Measurements from ENCODE around the gene RAD50. TPM values are rescaled to one million over a fixed set of nuclear protein-coding genes. Genes with fewer than 3 reads are reported as not detected.
"Not testable (repeated sequence)": the region's sequence is repeated elsewhere in the genome, so short reads cannot be mapped to it uniquely, and the experiment has no call there.

RAD50 gene
- total RNA-seq, 2 donors from 2014 or later: 42.1 to 46.1 TPM

- no peak overlapping the region for H3K27ac Mint-ChIP-seq
- no peaks in the 10 kb centered on the region for H3K27me3 Mint-ChIP-seq (ENCODE audit: low read depth)
- DNase-seq (no peak), ATAC-seq (replicated peaks in 1 of 2) (no peak)
- no peaks in the 10 kb centered on the region for H3K9me3 Mint-ChIP-seq
- no peaks in the 10 kb centered on the region for H3K36me3 Mint-ChIP-seq (ENCODE audit: insufficient read depth in 2 of 2)
- H3K4me1 Mint-ChIP-seq (ENCODE audit: low read depth): peaks cover 24% of the 10 kb centered on the region
- H3K4me3 Mint-ChIP-seq: no peak overlapping the region
These were observed 124.2 kb downstream of the RAD50 start for GRCh38 chr5:132680780-132681475.

GRCh38 chr5:132681476-132681831, 124.7 kb downstream of the RAD50 start:
- no peaks in the 10 kb centered on the region for H3K9me3 Mint-ChIP-seq
- no peaks in the 10 kb centered on the region for H3K27me3 Mint-ChIP-seq (ENCODE audit: low read depth)
- no peaks in the 10 kb centered on the region for H3K36me3 Mint-ChIP-seq (ENCODE audit: insufficient read depth in 2 of 2)
- no peak overlapping the region for H3K4me3 Mint-ChIP-seq
- peaks cover 20% of the 10 kb centered on the region for H3K4me1 Mint-ChIP-seq (ENCODE audit: low read depth)
- DNase-seq (no peak), ATAC-seq (replicated peaks in 1 of 2) (no peak)
- no peak overlapping the region for H3K27ac Mint-ChIP-seq

- no peak overlapping the region for H3K27ac Mint-ChIP-seq
- DNase-seq (no peak), ATAC-seq (replicated peaks in 1 of 2) (no peak)
- no peaks in the 10 kb centered on the region for H3K36me3 Mint-ChIP-seq (ENCODE audit: insufficient read depth in 2 of 2)
- no peak overlapping the region for H3K4me3 Mint-ChIP-seq
- H3K27me3 Mint-ChIP-seq (ENCODE audit: low read depth): no peaks in the 10 kb centered on the region
- no peaks in the 10 kb centered on the region for H3K9me3 Mint-ChIP-seq
- peaks cover 15% of the 10 kb centered on the region for H3K4me1 Mint-ChIP-seq (ENCODE audit: low read depth)
These were observed 125.2 kb downstream of the RAD50 start for GRCh38 chr5:132681983-132682382.

- H3K36me3 Mint-ChIP-seq (ENCODE audit: insufficient read depth in 2 of 2): peaks cover 0 to 1% of the 10 kb centered on the region in 2 donors
- no peak overlapping the region for H3K27ac Mint-ChIP-seq
- H3K27me3 Mint-ChIP-seq (ENCODE audit: low read depth): no peaks in the 10 kb centered on the region
- H3K4me1 Mint-ChIP-seq (ENCODE audit: low read depth): peaks cover 33% of the 10 kb centered on the region
- H3K4me3 Mint-ChIP-seq: no peak overlapping the region
- no peaks in the 10 kb centered on the region for H3K9me3 Mint-ChIP-seq
- no peak for DNase-seq
- ATAC-seq (replicated peaks in 1 of 2): no peak
These were observed 127.7 kb downstream of the RAD50 start for GRCh38 chr5:132684491-132684890.

- no peaks in the 10 kb centered on the region for H3K27me3 Mint-ChIP-seq (ENCODE audit: low read depth)
- peaks cover 36% of the 10 kb centered on the region for H3K4me1 Mint-ChIP-seq (ENCODE audit: low read depth)
- peaks cover 0 to 1% of the 10 kb centered on the region in 2 donors for H3K36me3 Mint-ChIP-seq (ENCODE audit: insufficient read depth in 2 of 2)
- DNase-seq: no peak
- no peaks in the 10 kb centered on the region for H3K9me3 Mint-ChIP-seq
- H3K4me3 Mint-ChIP-seq: no peak overlapping the region
- H3K27ac Mint-ChIP-seq: no peak overlapping the region
- no peak for ATAC-seq (replicated peaks in 1 of 2)
These were observed 128.3 kb downstream of the RAD50 start for GRCh38 chr5:132684922-132685720.

GRCh38 chr5:132686193-132686592, 129.4 kb downstream of the RAD50 start:
- Mint-ChIP-seq H3K36me3 (ENCODE audit: insufficient read depth in 2 of 2) (peaks cover 0 to 1% of the 10 kb centered on the region in 2 donors), H3K4me1 (ENCODE audit: low read depth) (peaks cover 36% of the 10 kb centered on the region), H3K9me3 (no peaks in the 10 kb centered on the region), H3K27ac (no peak overlapping the region), H3K27me3 (ENCODE audit: low read depth) (no peaks in the 10 kb centered on the region), H3K4me3 (no peak overlapping the region)
- no peak for ATAC-seq (replicated peaks in 1 of 2)
- DNase-seq: no peak

GRCh38 chr5:132687995-132688394, 131.2 kb downstream of the RAD50 start:
- H3K9me3 Mint-ChIP-seq: no peaks in the 10 kb centered on the region
- peaks cover 0 to 1% of the 10 kb centered on the region in 2 donors for H3K36me3 Mint-ChIP-seq (ENCODE audit: insufficient read depth in 2 of 2)
- peak; percentile 80 to 88 for ATAC-seq (replicated peaks in 1 of 2)
- H3K27ac Mint-ChIP-seq: peak overlapping the region; percentile 12
- H3K27me3 Mint-ChIP-seq (ENCODE audit: low read depth): no peaks in the 10 kb centered on the region
- H3K4me1 Mint-ChIP-seq (ENCODE audit: low read depth): peaks cover 43% of the 10 kb centered on the region
- H3K4me3 Mint-ChIP-seq: peak overlapping the region; percentile 7 to 68
- DNase-seq: peak; percentile 48 to 71

GRCh38 chr5:132688536-132689339, 132.0 kb downstream of the RAD50 start:
- no peaks in the 10 kb centered on the region for H3K9me3 Mint-ChIP-seq
- peaks cover 0 to 1% of the 10 kb centered on the region in 2 donors for H3K36me3 Mint-ChIP-seq (ENCODE audit: insufficient read depth in 2 of 2)
- peak; percentile 78 to 84 for ATAC-seq (replicated peaks in 1 of 2)
- peak overlapping the region; percentile 12 for H3K27ac Mint-ChIP-seq
- H3K4me3 Mint-ChIP-seq: peak overlapping the region; percentile 20 to 68
- H3K4me1 Mint-ChIP-seq (ENCODE audit: low read depth): peaks cover 43% of the 10 kb centered on the region
- H3K27me3 Mint-ChIP-seq (ENCODE audit: low read depth): no peaks in the 10 kb centered on the region
- peak; percentile 19 to 25 for DNase-seq

GRCh38 chr5:132689513-132689912, 132.7 kb downstream of the RAD50 start:
- Mint-ChIP-seq H3K4me1 (ENCODE audit: low read depth) (peaks cover 41% of the 10 kb centered on the region), H3K36me3 (ENCODE audit: insufficient read depth in 2 of 2) (peaks cover 0 to 1% of the 10 kb centered on the region in 2 donors), H3K4me3 (peak overlapping the region in 1 of 2 donors; percentile 68), H3K9me3 (no peaks in the 10 kb centered on the region), H3K27me3 (ENCODE audit: low read depth) (no peaks in the 10 kb centered on the region), H3K27ac (peak overlapping the region; percentile 12)
- ATAC-seq (replicated peaks in 1 of 2) (no peak), DNase-seq (no peak)

GRCh38 chr5:132690156-132690555, 133.4 kb downstream of the RAD50 start:
- H3K4me3 Mint-ChIP-seq: no peak overlapping the region
- H3K4me1 Mint-ChIP-seq (ENCODE audit: low read depth): peaks cover 34% of the 10 kb centered on the region
- H3K27me3 Mint-ChIP-seq (ENCODE audit: low read depth): no peaks in the 10 kb centered on the region
- no peak for DNase-seq
- H3K9me3 Mint-ChIP-seq: no peaks in the 10 kb centered on the region
- no peak for ATAC-seq (replicated peaks in 1 of 2)
- H3K36me3 Mint-ChIP-seq (ENCODE audit: insufficient read depth in 2 of 2): peaks cover 0 to 1% of the 10 kb centered on the region in 2 donors
- no peak overlapping the region for H3K27ac Mint-ChIP-seq

GRCh38 chr5:132691755-132692631, 135.2 kb downstream of the RAD50 start:
- peak overlapping the region; percentile 77 for H3K27ac Mint-ChIP-seq
- H3K4me1 Mint-ChIP-seq (ENCODE audit: low read depth): peaks cover 29% of the 10 kb centered on the region
- DNase-seq; H3K27me3 Mint-ChIP-seq (ENCODE audit: low read depth); H3K4me3 Mint-ChIP-seq; H3K36me3 Mint-ChIP-seq (ENCODE audit: insufficient read depth in 2 of 2); ATAC-seq (replicated peaks in 1 of 2); H3K9me3 Mint-ChIP-seq: not testable (repeated sequence)

GRCh38 chr5:132692632-132692967, 135.8 kb downstream of the RAD50 start:
- H3K9me3 Mint-ChIP-seq: no peaks in the 10 kb centered on the region
- H3K27me3 Mint-ChIP-seq (ENCODE audit: low read depth): no peaks in the 10 kb centered on the region
- DNase-seq (no peak), ATAC-seq (replicated peaks in 1 of 2) (no peak)
- H3K4me1 Mint-ChIP-seq (ENCODE audit: low read depth): peaks cover 29% of the 10 kb centered on the region
- H3K4me3 Mint-ChIP-seq: no peak overlapping the region
- peak overlapping the region; percentile 77 for H3K27ac Mint-ChIP-seq
- H3K36me3 Mint-ChIP-seq (ENCODE audit: insufficient read depth in 2 of 2): peaks cover 0 to 5% of the 10 kb centered on the region in 2 donors
